ENCODE data around the gene KCNH1. TPM values are rescaled to one million over a fixed set of nuclear protein-coding genes. Genes with fewer than 3 reads are reported as not detected.
"Not testable (repeated sequence)": the region's sequence is repeated elsewhere in the genome, so short reads cannot be mapped to it uniquely, and the experiment has no call there.

The KCNH1 gene
- total and polyA plus RNA-seq, 2 donors = 0.62 to 0.85 TPM

DNA sequence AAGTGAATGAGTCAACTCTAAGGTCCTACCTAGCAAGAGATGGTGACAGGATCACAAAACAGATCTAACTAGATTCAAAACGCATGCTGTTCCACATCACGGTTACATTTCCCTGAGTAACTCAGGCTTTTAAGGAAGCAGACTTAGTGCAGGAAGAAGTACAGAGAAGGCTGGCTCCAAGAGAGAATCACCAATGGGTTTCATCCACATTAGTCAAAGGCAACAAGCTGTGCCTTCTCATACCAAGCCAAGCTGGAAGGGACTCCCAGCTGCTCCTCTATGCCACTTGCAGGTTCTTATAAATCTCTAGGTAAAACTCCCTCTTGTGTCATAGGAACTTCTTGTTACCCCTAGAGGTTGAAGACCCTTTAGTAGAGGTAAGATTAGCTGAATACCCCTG, 109.0 kb downstream of the KCNH1 start:
- 84% methylated on average over 2 of the region's 2 CpGs for WGBS
- H3K4me1 ChIP-seq (ENCODE audit: control insufficient read depth in 2 of 2, insufficient read depth in 2 of 2, low read length in 2 of 2) = no peaks in the 10 kb centered on the region

DNA sequence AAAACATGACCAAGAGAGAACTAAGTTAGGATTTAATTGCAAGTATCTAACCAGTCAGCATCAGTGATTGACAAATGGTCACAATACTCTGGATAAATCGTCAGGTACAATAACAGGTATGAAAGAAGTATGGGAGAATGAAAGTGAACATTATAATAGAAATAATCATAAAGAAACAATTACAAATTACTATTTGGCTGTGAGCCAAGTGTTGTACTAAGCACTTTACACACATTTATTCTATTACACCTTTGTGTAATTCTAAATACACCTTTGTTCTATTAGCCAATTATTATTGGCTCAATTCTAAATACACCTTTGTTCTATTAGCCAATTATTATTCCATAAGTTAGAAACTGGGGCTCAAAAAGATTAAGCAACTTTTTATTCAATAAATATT, 114.7 kb downstream of the KCNH1 start:
- no peaks in the 10 kb centered on the region for H3K27me3 ChIP-seq (ENCODE audit: control insufficient read depth in 2 of 2, insufficient read depth in 1 of 2, low read length in 1 of 2)
- WGBS = 43% methylated on average over 1 of the region's 1 CpG
- no peak for DNase-seq (ENCODE audit: low read depth in 6 of 9, low spot score in 9 of 9)
- no peaks in the 10 kb centered on the region for H3K36me3 ChIP-seq (ENCODE audit: control insufficient read depth in 2 of 2, insufficient read depth in 2 of 2, low read length in 1 of 2)
- H3K27ac ChIP-seq (ENCODE audit: low read depth in 1 of 2, low read length in 1 of 2) = no peak overlapping the region
- H3K9me3 ChIP-seq (ENCODE audit: control insufficient read depth in 2 of 2, insufficient read depth in 1 of 2, low read length in 1 of 2) = no peaks in the 10 kb centered on the region
- H3K4me3 ChIP-seq (ENCODE audit: low read length in 2 of 2) = no peak overlapping the region
- no peaks in the 10 kb centered on the region for H3K4me1 ChIP-seq (ENCODE audit: control insufficient read depth in 2 of 2, insufficient read depth in 2 of 2, low read length in 2 of 2)

More for the DNA sequence above, 109.0 kb downstream of the KCNH1 start:
- no peaks in the 10 kb centered on the region for H3K36me3 ChIP-seq (ENCODE audit: control insufficient read depth in 2 of 2, insufficient read depth in 2 of 2, low read length in 1 of 2)
- DNase-seq (ENCODE audit: low read depth in 6 of 9, low spot score in 9 of 9) = no peak
- no peak overlapping the region for H3K27ac ChIP-seq (ENCODE audit: low read depth in 1 of 2, low read length in 1 of 2)
- no peak overlapping the region for H3K4me3 ChIP-seq (ENCODE audit: low read length in 2 of 2)
- no peaks in the 10 kb centered on the region for H3K27me3 ChIP-seq (ENCODE audit: control insufficient read depth in 2 of 2, insufficient read depth in 1 of 2, low read length in 1 of 2)
- no peaks in the 10 kb centered on the region for H3K9me3 ChIP-seq (ENCODE audit: control insufficient read depth in 2 of 2, insufficient read depth in 1 of 2, low read length in 1 of 2)

DNA sequence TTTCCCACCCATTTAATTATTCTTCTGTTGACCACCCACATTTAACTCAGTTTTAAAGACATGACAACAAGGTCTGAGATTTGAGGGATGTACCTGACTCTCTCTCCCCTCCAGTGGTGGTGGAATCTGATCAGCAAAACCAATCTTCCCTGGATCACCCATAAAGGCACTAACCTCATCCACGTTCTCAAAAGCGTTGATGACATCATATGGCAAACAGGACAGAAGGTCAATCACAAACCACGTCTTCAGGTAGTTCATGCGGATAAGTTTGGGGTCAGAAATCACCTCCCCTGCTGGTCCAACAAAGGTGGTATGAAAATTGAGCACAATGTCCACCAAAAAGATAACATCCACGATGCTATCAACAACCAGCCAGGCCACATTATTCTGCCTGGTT, 115.3 kb downstream of the KCNH1 start:
- no peak for DNase-seq (ENCODE audit: low read depth in 6 of 9, low spot score in 9 of 9)
- Histone ChIP-seq H3K4me3 (ENCODE audit: low read length in 2 of 2) (no peak overlapping the region), H3K36me3 (ENCODE audit: control insufficient read depth in 2 of 2, insufficient read depth in 2 of 2, low read length in 1 of 2) (no peaks in the 10 kb centered on the region), H3K4me1 (ENCODE audit: control insufficient read depth in 2 of 2, insufficient read depth in 2 of 2, low read length in 2 of 2) (no peaks in the 10 kb centered on the region), H3K9me3 (ENCODE audit: control insufficient read depth in 2 of 2, insufficient read depth in 1 of 2, low read length in 1 of 2) (no peaks in the 10 kb centered on the region), H3K27me3 (ENCODE audit: control insufficient read depth in 2 of 2, insufficient read depth in 1 of 2, low read length in 1 of 2) (no peaks in the 10 kb centered on the region), H3K27ac (ENCODE audit: low read depth in 1 of 2, low read length in 1 of 2) (no peak overlapping the region)
- WGBS = 94% methylated on average over 5 of the region's 5 CpGs

DNA sequence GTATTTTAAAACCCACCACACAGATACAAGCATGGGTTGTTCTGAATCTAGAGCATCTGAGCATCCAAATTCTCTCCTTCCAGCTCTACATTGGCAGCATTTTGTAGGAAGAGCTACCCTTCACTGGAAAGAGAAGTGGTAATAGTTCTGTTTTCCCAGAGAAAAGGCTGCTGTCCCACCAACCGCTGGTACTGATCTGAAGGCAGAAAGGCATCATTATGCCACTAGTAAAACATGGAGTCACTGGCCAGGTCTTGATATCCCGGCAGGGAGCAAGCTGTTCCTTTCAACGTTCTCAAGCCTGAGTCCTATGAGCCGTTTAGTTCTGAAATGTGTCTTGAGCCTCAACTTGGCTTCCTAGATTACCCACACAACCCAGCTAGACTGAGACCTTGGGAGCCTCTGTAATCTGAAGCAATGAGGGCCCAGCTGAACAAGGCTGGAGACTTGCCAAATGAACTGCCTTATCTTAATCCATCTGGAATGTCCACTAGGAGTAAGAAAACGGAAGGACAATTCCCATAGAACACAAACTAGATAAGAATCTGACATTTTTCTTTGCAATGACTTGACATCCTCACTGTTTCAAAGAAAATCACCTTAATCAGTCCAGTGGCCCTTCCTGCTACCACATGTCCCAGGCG, 116.8 kb downstream of the KCNH1 start:
- no peaks in the 10 kb centered on the region for H3K36me3 ChIP-seq (ENCODE audit: control insufficient read depth in 2 of 2, insufficient read depth in 2 of 2, low read length in 1 of 2)
- H3K9me3 ChIP-seq (ENCODE audit: control insufficient read depth in 2 of 2, insufficient read depth in 1 of 2, low read length in 1 of 2) = no peaks in the 10 kb centered on the region
- no peaks in the 10 kb centered on the region for H3K4me1 ChIP-seq (ENCODE audit: control insufficient read depth in 2 of 2, insufficient read depth in 2 of 2, low read length in 2 of 2)
- 72% methylated on average over 6 of the region's 6 CpGs for WGBS
- H3K4me3 ChIP-seq (ENCODE audit: low read length in 2 of 2) = no peak overlapping the region
- no peaks in the 10 kb centered on the region for H3K27me3 ChIP-seq (ENCODE audit: control insufficient read depth in 2 of 2, insufficient read depth in 1 of 2, low read length in 1 of 2)
- no peak for DNase-seq (ENCODE audit: low read depth in 6 of 9, low spot score in 9 of 9)
- H3K27ac ChIP-seq (ENCODE audit: low read depth in 1 of 2, low read length in 1 of 2) = no peak overlapping the region

DNA sequence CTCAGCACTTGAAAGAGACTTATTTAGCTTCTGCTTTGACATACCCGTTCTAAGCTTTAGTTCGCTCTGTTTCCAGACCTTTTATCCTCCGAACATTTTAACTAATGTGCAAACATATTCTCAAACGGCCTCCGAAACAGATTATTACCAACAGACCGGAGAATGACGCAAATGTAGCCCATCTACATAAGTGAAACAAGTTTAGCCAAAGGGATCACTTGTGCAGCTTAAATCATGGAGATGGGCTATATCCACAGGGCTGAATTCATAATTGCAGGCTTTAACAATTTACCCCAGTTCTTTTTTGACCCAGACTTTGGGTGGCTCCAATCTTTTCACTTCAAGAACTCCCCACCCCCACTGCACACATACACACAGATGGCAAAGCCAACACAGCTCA, 119.7 kb downstream of the KCNH1 start:
- no peaks in the 10 kb centered on the region for H3K27me3 ChIP-seq (ENCODE audit: control insufficient read depth in 2 of 2, insufficient read depth in 1 of 2, low read length in 1 of 2)
- no peaks in the 10 kb centered on the region for H3K9me3 ChIP-seq (ENCODE audit: control insufficient read depth in 2 of 2, insufficient read depth in 1 of 2, low read length in 1 of 2)
- no peak overlapping the region for H3K27ac ChIP-seq (ENCODE audit: low read depth in 1 of 2, low read length in 1 of 2)
- WGBS = 72% methylated on average over 7 of the region's 7 CpGs
- no peaks in the 10 kb centered on the region for H3K4me1 ChIP-seq (ENCODE audit: control insufficient read depth in 2 of 2, insufficient read depth in 2 of 2, low read length in 2 of 2)
- no peak for DNase-seq (ENCODE audit: low read depth in 6 of 9, low spot score in 9 of 9)
- H3K36me3 ChIP-seq (ENCODE audit: control insufficient read depth in 2 of 2, insufficient read depth in 2 of 2, low read length in 1 of 2) = no peaks in the 10 kb centered on the region
- H3K4me3 ChIP-seq (ENCODE audit: low read length in 2 of 2) = no peak overlapping the region

DNA sequence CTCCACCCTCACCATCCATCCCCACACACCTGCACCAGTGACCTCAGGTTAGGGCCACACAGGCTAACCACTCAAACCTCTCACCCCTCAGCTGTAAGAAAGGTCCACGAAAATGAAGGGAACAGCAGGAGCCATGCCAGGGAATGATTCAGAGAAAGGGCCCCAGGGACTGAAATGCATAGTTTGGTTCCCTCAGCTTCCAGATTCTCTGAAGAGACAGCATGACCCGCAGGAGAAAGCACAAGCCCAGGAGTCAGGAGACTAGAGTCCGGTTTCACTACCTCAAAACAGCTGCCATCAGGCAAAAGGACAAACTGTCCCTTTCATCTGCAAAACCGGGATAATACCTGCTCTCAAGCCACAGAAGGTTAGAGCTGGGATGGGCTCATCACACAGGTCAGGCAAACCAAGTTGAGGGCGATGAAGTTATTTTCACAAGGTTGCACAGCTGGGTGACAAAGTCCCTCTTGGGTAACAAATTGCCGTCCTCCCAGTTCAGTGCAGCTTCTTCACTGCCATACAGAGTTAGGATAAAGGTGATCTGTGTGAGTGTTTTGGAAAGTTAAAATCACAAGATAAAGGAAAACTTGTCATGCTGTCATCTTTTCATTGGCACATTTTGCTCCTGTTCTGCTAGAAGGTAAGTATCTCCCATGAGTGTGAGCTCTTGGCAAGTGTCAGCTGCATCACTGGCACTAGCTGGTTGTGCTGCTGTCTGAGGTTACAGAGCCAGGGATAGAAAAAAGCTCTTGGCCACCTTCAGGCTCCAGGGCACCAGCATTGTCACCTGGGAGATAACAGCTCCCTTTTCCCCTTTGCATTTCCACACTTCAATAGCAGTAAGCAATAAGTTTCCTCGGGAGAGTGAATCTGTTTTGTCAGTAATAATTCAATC, 120.4 kb downstream of the KCNH1 start:
- Histone ChIP-seq H3K9me3 (ENCODE audit: control insufficient read depth in 2 of 2, insufficient read depth in 1 of 2, low read length in 1 of 2) (no peaks in the 10 kb centered on the region), H3K27me3 (ENCODE audit: control insufficient read depth in 2 of 2, insufficient read depth in 1 of 2, low read length in 1 of 2) (no peaks in the 10 kb centered on the region), H3K36me3 (ENCODE audit: control insufficient read depth in 2 of 2, insufficient read depth in 2 of 2, low read length in 1 of 2) (no peaks in the 10 kb centered on the region), H3K4me1 (ENCODE audit: control insufficient read depth in 2 of 2, insufficient read depth in 2 of 2, low read length in 2 of 2) (no peaks in the 10 kb centered on the region), H3K4me3 (ENCODE audit: low read length in 2 of 2) (no peak overlapping the region), H3K27ac (ENCODE audit: low read depth in 1 of 2, low read length in 1 of 2) (no peak overlapping the region)
- DNase-seq (ENCODE audit: low read depth in 6 of 9, low spot score in 9 of 9) = no peak
- WGBS = 74% methylated on average over 7 of the region's 7 CpGs

DNA sequence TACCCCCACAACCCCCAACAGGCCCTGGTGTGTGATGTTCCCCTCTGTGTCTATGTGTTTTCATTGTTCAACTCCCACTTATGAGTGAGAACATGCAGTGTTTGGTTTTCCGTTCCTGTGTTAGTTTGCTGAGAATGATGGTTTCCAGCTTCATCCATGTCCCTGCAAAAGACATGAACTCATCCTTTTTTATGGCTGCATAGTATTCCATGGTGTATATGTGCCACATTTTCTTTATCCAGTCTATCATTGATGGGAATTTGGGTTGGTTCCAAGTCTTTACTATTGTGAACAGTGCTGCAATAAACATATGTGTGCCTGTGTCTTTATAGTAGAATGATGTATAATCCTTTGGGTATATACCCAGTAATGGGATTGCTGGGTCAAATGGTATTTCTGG, 122.8 kb downstream of the KCNH1 start:
- not testable (repeated sequence) for H3K27me3 ChIP-seq (ENCODE audit: control insufficient read depth in 2 of 2, insufficient read depth in 1 of 2, low read length in 1 of 2); H3K27ac ChIP-seq (ENCODE audit: low read depth in 1 of 2, low read length in 1 of 2); H3K4me1 ChIP-seq (ENCODE audit: control insufficient read depth in 2 of 2, insufficient read depth in 2 of 2, low read length in 2 of 2); H3K9me3 ChIP-seq (ENCODE audit: control insufficient read depth in 2 of 2, insufficient read depth in 1 of 2, low read length in 1 of 2); H3K36me3 ChIP-seq (ENCODE audit: control insufficient read depth in 2 of 2, insufficient read depth in 2 of 2, low read length in 1 of 2); H3K4me3 ChIP-seq (ENCODE audit: low read length in 2 of 2); DNase-seq (ENCODE audit: low read depth in 6 of 9, low spot score in 9 of 9)
- 95% methylated on average over 1 of the region's 1 CpG for WGBS

DNA sequence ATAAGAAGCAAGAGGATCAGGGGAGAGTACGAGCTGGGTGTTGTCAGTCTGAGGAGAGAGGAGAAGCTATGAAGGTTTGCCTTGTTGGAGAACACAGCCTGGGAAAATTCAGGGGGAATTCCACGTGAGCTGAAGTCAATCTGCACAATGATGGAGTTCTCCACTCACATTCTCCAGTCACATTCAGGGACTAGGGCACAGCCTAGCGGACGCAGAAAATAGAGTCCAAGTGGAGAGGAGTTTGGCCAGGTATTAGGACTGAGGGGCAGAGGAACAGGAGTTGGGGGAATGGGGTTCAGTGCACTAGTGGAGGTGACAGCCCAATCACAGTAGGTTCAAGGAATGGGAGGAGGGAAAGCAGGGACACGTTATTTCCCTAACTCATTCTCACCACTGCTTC, 124.0 kb downstream of the KCNH1 start:
- H3K27ac ChIP-seq (ENCODE audit: low read depth in 1 of 2, low read length in 1 of 2) = no peak overlapping the region
- no peaks in the 10 kb centered on the region for H3K4me1 ChIP-seq (ENCODE audit: control insufficient read depth in 2 of 2, insufficient read depth in 2 of 2, low read length in 2 of 2)
- no peak for DNase-seq (ENCODE audit: low read depth in 6 of 9, low spot score in 9 of 9)
- H3K27me3 ChIP-seq (ENCODE audit: control insufficient read depth in 2 of 2, insufficient read depth in 1 of 2, low read length in 1 of 2) = no peaks in the 10 kb centered on the region
- 66% methylated on average over 5 of the region's 5 CpGs for WGBS
- H3K9me3 ChIP-seq (ENCODE audit: control insufficient read depth in 2 of 2, insufficient read depth in 1 of 2, low read length in 1 of 2) = no peaks in the 10 kb centered on the region
- no peak overlapping the region for H3K4me3 ChIP-seq (ENCODE audit: low read length in 2 of 2)
- H3K36me3 ChIP-seq (ENCODE audit: control insufficient read depth in 2 of 2, insufficient read depth in 2 of 2, low read length in 1 of 2) = no peaks in the 10 kb centered on the region

DNA sequence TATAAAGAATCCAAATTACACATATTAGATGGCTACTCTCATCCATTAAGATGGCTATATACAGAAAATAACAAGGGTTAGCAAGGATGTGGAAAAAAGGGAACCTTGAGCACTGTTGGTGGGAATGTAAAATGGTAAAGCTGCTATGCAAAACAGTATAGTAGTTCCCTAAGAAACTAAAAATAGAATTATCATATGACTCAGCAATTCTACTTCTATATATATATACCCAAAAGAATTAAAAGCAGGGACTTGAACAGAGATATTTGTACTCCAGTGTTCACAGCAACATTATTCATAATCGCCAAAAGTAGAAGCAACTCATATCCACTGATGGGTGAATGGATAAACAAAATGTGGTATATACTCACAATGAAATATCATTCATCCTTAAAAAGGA, 126.1 kb downstream of the KCNH1 start:
- no peak for DNase-seq (ENCODE audit: low read depth in 6 of 9, low spot score in 9 of 9)
- no peaks in the 10 kb centered on the region for H3K27me3 ChIP-seq (ENCODE audit: control insufficient read depth in 2 of 2, insufficient read depth in 1 of 2, low read length in 1 of 2)
- no peaks in the 10 kb centered on the region for H3K36me3 ChIP-seq (ENCODE audit: control insufficient read depth in 2 of 2, insufficient read depth in 2 of 2, low read length in 1 of 2)
- WGBS = 98% methylated on average over 1 of the region's 1 CpG
- H3K4me3 ChIP-seq (ENCODE audit: low read length in 2 of 2) = no peak overlapping the region
- H3K9me3 ChIP-seq (ENCODE audit: control insufficient read depth in 2 of 2, insufficient read depth in 1 of 2, low read length in 1 of 2) = no peaks in the 10 kb centered on the region
- no peaks in the 10 kb centered on the region for H3K4me1 ChIP-seq (ENCODE audit: control insufficient read depth in 2 of 2, insufficient read depth in 2 of 2, low read length in 2 of 2)
- H3K27ac ChIP-seq (ENCODE audit: low read depth in 1 of 2, low read length in 1 of 2) = no peak overlapping the region
